H9 (cell line): Measurements from ENCODE around the gene COMMD10. TPM values are rescaled to one million over a fixed set of nuclear protein-coding genes. Genes with fewer than 3 reads are reported as not detected.

Experiments
- DNase-seq: peaks from one replicate; pipeline ENCODE4 v3.0.0-alpha.2; 2017
- H2AFZ ChIP-seq: one replicate; pipeline ENCODE4 v1.6.1; 2013; ENCODE audit warnings: mild to moderate bottlenecking, low read length, control low read depth, moderate library complexity
- H2AK5ac ChIP-seq: 2 replicates; pipeline ENCODE4 v1.6.1; 2013; ENCODE audit warnings: low read length, control low read depth, mixed read lengths; ENCODE audit not compliant: insufficient read length
- H2BK120ac ChIP-seq: one replicate; pipeline ENCODE4 v1.6.1; 2013; ENCODE audit warnings: low read depth, mild to moderate bottlenecking, low read length, control low read depth, inconsistent platforms; ENCODE audit not compliant: poor library complexity, severe bottlenecking
- H2BK12ac ChIP-seq: 2 replicates; pipeline ENCODE4 v1.6.1; 2013; ENCODE audit warnings: low read length, control low read depth, mixed read lengths, low read depth; ENCODE audit not compliant: insufficient read length
- H2BK15ac ChIP-seq: 2 replicates; pipeline ENCODE4 v1.6.1; 2013; ENCODE audit warnings: low read depth, low read length, control low read depth
- H2BK20ac ChIP-seq: one replicate; pipeline ENCODE4 v1.6.1; 2013; ENCODE audit warnings: low read depth, mild to moderate bottlenecking, low read length, control low read depth, inconsistent platforms; ENCODE audit not compliant: poor library complexity, severe bottlenecking
- H2BK5ac ChIP-seq: 2 replicates; pipeline ENCODE4 v1.6.1; 2013; ENCODE audit warnings: low read length, control low read depth, mixed read lengths; ENCODE audit not compliant: insufficient read length
- H3K14ac ChIP-seq: 2 replicates; pipeline ENCODE4 v1.6.1; 2013; ENCODE audit warnings: low read length, control low read depth; ENCODE audit not compliant: insufficient read depth
- H3K18ac ChIP-seq: 2 replicates; pipeline ENCODE4 v1.6.1; 2013; ENCODE audit warnings: low read depth, mild to moderate bottlenecking, mixed read lengths, low read length, control low read depth; ENCODE audit not compliant: insufficient read length
- H3K23ac ChIP-seq: 2 replicates; pipeline ENCODE4 v1.6.1; 2013; ENCODE audit warnings: low read length, control low read depth, mixed read lengths, low read depth; ENCODE audit not compliant: insufficient read length
- H3K23me2 ChIP-seq: 2 replicates; pipeline ENCODE4 v1.6.1; 2013; ENCODE audit warnings: low read depth, mild to moderate bottlenecking, mixed read lengths, low read length, control low read depth; ENCODE audit not compliant: insufficient read length, poor library complexity, severe bottlenecking
- H3K27ac ChIP-seq: 2 replicates; pipeline ENCODE4 v1.5.1; 2013; ENCODE audit warnings: low read length, control low read depth, mixed read lengths, low read depth; ENCODE audit not compliant: insufficient read length
- H3K27me3 ChIP-seq: 2 replicates; pipeline ENCODE4 v1.6.1; 2013; ENCODE audit warnings: low read length, control low read depth, inconsistent platforms; ENCODE audit not compliant: insufficient read depth
- H3K4ac ChIP-seq: 2 replicates; pipeline ENCODE4 v1.6.1; 2013; ENCODE audit warnings: low read depth, mild to moderate bottlenecking, control low read depth, inconsistent platforms, low read length, moderate library complexity
- H3K4me1 ChIP-seq: 2 replicates; pipeline ENCODE4 v1.6.1; 2013; ENCODE audit warnings: low read length, control low read depth, inconsistent platforms; ENCODE audit not compliant: insufficient read depth
- H3K4me2 ChIP-seq: 2 replicates; pipeline ENCODE4 v1.6.1; 2013; ENCODE audit warnings: low read length, control low read depth, mixed read lengths; ENCODE audit not compliant: insufficient read length, insufficient read depth
- H3K56ac ChIP-seq: 2 replicates; pipeline ENCODE4 v1.6.1; 2013; ENCODE audit warnings: low read depth, mild to moderate bottlenecking, mixed read lengths, low read length, control low read depth; ENCODE audit not compliant: insufficient read length
- H3K79me1 ChIP-seq: 2 replicates; pipeline ENCODE4 v1.6.1; 2013; ENCODE audit warnings: low read depth, mild to moderate bottlenecking, moderate library complexity, low read length, control low read depth, inconsistent platforms; ENCODE audit not compliant: insufficient read depth, poor library complexity, severe bottlenecking
- H3K79me2 ChIP-seq: 2 replicates; pipeline ENCODE4 v1.6.1; 2013; ENCODE audit warnings: low read length, control low read depth, inconsistent platforms; ENCODE audit not compliant: insufficient read depth
- H3K9ac ChIP-seq: 2 replicates; pipeline ENCODE4 v1.6.1; 2013; ENCODE audit warnings: low read length, control low read depth, mixed read lengths; ENCODE audit not compliant: insufficient read length; ENCODE audit errors: extremely low read depth
- H3K9me3 ChIP-seq: one replicate; pipeline ENCODE4 v1.6.1; 2013; ENCODE audit warnings: low read depth, low read length, inconsistent platforms; ENCODE audit not compliant: control insufficient read depth
- H3T11ph ChIP-seq: one replicate; pipeline ENCODE4 v1.6.1; 2013; ENCODE audit warnings: mild to moderate bottlenecking, low read length, control low read depth, inconsistent platforms
- H4K20me1 ChIP-seq: one replicate; pipeline ENCODE4 v1.6.1; 2013; ENCODE audit not compliant: control insufficient read depth, insufficient read length, insufficient read depth
- H4K5ac ChIP-seq: 2 replicates; pipeline ENCODE4 v1.6.1; 2013; ENCODE audit warnings: low read depth, mild to moderate bottlenecking, mixed read lengths, low read length, control low read depth; ENCODE audit not compliant: insufficient read length
- H4K8ac ChIP-seq: replicated peaks from 2 replicates; pipeline ENCODE4 v1.6.1; 2013; ENCODE audit warnings: low read length, control low read depth, mixed read lengths, low read depth; ENCODE audit not compliant: insufficient read length
- H4K91ac ChIP-seq: 2 replicates; pipeline ENCODE4 v1.6.1; 2013; ENCODE audit warnings: low read depth, mild to moderate bottlenecking, moderate library complexity, mixed read lengths, low read length, control low read depth; ENCODE audit not compliant: insufficient read length
- H3K27ac Mint-ChIP-seq, 3 experiments: 2 replicates in 2 of 3; 3 replicates in 1 of 3; pipeline ENCODE4 v1.8.0; 2020 to 2021; ENCODE audit warnings: mixed read lengths in 3 of 3, mild to moderate bottlenecking in 1 of 3, moderate library complexity in 1 of 3
- H3K27me3 Mint-ChIP-seq: 2 replicates; pipeline ENCODE4 v1.8.0; 2021; ENCODE audit warnings: low read depth, mild to moderate bottlenecking, moderate library complexity, mixed read lengths
- H3K36me3 Mint-ChIP-seq, 3 experiments: 2 replicates in 2 of 3; 3 replicates in 1 of 3; pipeline ENCODE4 v1.8.0; 2020 to 2021; ENCODE audit warnings: low read depth in 3 of 3, mixed read lengths in 3 of 3; ENCODE audit not compliant: insufficient read depth in 1 of 3
- H3K4me1 Mint-ChIP-seq, 2 experiments: 2 replicates each; pipeline ENCODE4 v1.8.0; 2020; ENCODE audit warnings: mixed read lengths in 2 of 2
- H3K4me3 Mint-ChIP-seq, 2 experiments: 2 replicates in 1 of 2; 3 replicates in 1 of 2; pipeline ENCODE4 v1.8.0; 2020 to 2021; ENCODE audit warnings: mild to moderate bottlenecking in 2 of 2, mixed read lengths in 2 of 2, moderate library complexity in 1 of 2
- H3K9me3 Mint-ChIP-seq, 2 experiments: 2 replicates in 1 of 2; 3 replicates in 1 of 2; pipeline ENCODE4 v1.8.0; 2020; ENCODE audit warnings: mild to moderate bottlenecking in 2 of 2, mixed read lengths in 2 of 2, moderate library complexity in 1 of 2
- WGBS: extraction: QIAGEN DNeasy Blood & Tissue Kit; methylation state at CpG from one replicate; pipeline ENCODE4 v1.1.7; 2013; ENCODE audit warnings: missing lambda C conversion rate, low lambda C conversion rate, mixed read lengths; ENCODE audit not compliant: insufficient read length; ENCODE audit errors: extremely low coverage; 5-methylcytosine and 5-hydroxymethylcytosine counted together
- total RNA-seq: library from RNA; stranded (reverse); gene quantifications from 2 replicates; pipeline ENCODE4 v1.2.1, GENCODE V29; 2021
- TF ChIP-seq, protein P1 (sequence below): fragments of 200-600 bp; sonication (generic); conservative IDR thresholded peaks from 3 replicates; pipeline ENCODE4 v1.8.0; 2021; ENCODE audit warnings: antibody characterized with exemption, mild to moderate bottlenecking

Gene COMMD10
- total RNA-seq, 1 experiment from 2014 or later: 33.9 TPM

DNA sequence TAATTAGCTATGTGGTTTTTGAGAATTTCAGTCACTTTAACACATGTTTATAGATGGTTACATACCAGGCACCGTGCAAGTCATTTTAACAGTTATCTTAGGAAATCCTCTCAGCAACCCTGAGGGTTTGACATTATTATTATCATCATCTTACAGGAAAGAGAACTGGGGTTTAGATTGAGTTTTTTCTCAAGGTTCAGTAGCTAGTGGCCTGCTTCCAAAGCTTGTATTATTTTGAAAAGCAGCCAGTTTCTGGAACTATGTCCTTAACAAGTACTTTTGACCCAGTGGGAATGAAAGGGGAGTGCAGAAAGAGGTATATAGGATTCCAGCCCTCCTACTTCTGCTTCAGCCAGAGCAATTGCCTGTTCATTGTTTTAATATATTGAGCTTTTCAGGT is 157.5 kb downstream of the COMMD10 start:
- Histone ChIP-seq H2BK12ac (no peak overlapping the region), H3K14ac (no peak overlapping the region), H4K5ac (no peak overlapping the region), H3K27me3 (no peaks in the 10 kb centered on the region), H2BK120ac (no peak overlapping the region), H4K91ac (no peak overlapping the region), H3K23ac (no peak overlapping the region), H3K18ac (no peak overlapping the region), H3K23me2 (no peaks in the 10 kb centered on the region), H2AK5ac (no peak overlapping the region), H3K9ac (no peak overlapping the region), H3K79me1 (no peaks in the 10 kb centered on the region), H4K8ac (no peak overlapping the region), H2BK5ac (no peak overlapping the region), H2BK20ac (no peak overlapping the region), H3K79me2 (no peaks in the 10 kb centered on the region), H3K4ac (no peak overlapping the region), H2AFZ (no peak overlapping the region), H3T11ph (no peak overlapping the region), H2BK15ac (no peak overlapping the region), H3K4me1 (no peaks in the 10 kb centered on the region), H3K56ac (no peak overlapping the region), H3K27ac (no peak overlapping the region), H3K9me3 (no peaks in the 10 kb centered on the region), H3K4me2 (no peak overlapping the region), H4K20me1 (no peaks in the 10 kb centered on the region)
- no peak for DNase-seq
- Mint-ChIP-seq H3K4me3 (no peak overlapping the region), H3K36me3 (peaks cover 0 to 17% (median 4%) of the 10 kb centered on the region in 3 experiments; a peak in 5 of 7 replicates), H3K27me3 (no peaks in the 10 kb centered on the region), H3K9me3 (peaks cover 12 to 18% of the 10 kb centered on the region in 2 experiments; a peak in 4 of 5 replicates), H3K4me1 (peaks cover 0 to 3% of the 10 kb centered on the region in 2 experiments; a peak in 1 of 4 replicates), H3K27ac (no peak overlapping the region)
- WGBS: no CpG with 5 or more reads among the region's 1 CpG
- TF ChIP-seq, protein P1, sequence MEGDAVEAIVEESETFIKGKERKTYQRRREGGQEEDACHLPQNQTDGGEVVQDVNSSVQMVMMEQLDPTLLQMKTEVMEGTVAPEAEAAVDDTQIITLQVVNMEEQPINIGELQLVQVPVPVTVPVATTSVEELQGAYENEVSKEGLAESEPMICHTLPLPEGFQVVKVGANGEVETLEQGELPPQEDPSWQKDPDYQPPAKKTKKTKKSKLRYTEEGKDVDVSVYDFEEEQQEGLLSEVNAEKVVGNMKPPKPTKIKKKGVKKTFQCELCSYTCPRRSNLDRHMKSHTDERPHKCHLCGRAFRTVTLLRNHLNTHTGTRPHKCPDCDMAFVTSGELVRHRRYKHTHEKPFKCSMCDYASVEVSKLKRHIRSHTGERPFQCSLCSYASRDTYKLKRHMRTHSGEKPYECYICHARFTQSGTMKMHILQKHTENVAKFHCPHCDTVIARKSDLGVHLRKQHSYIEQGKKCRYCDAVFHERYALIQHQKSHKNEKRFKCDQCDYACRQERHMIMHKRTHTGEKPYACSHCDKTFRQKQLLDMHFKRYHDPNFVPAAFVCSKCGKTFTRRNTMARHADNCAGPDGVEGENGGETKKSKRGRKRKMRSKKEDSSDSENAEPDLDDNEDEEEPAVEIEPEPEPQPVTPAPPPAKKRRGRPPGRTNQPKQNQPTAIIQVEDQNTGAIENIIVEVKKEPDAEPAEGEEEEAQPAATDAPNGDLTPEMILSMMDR: no peak
